Activated naive CD4-positive, alpha-beta T cell treated with anti-CD3 and anti-CD28 coated beads for 36 hours (primary cell): ENCODE data around the gene STAT1. TPM values are rescaled to one million over a fixed set of nuclear protein-coding genes. Genes with fewer than 3 reads are reported as not detected.
A peak's percentile ranks its signal among the peaks of the same experiment; 100 is the strongest.

Experiments
- CTCF ChIA-PET: fragments of 350-600 bp; sonication (Branson Sonifier 250); formaldehyde crosslinking; loops from one replicate; lab custom pipeline; 2021; ENCODE audit warnings: antibody characterized with exemption; lab: Charles Lee
- DNase-seq: peaks from one replicate; pipeline ENCODE4 v3.0.0-alpha.2; 2020
- H3K27ac Mint-ChIP-seq: one replicate; pipeline ENCODE4 v1.8.0; 2021; ENCODE audit warnings: mild to moderate bottlenecking, mixed read lengths
- H3K27me3 Mint-ChIP-seq: one replicate; pipeline ENCODE4 v1.8.0; 2021; ENCODE audit warnings: low read depth, mixed read lengths
- H3K36me3 Mint-ChIP-seq: one replicate; pipeline ENCODE4 v1.8.0; 2021; ENCODE audit warnings: low read depth, mixed read lengths
- H3K4me1 Mint-ChIP-seq: one replicate; pipeline ENCODE4 v1.8.0; 2021; ENCODE audit warnings: low read depth, mixed read lengths
- H3K4me3 Mint-ChIP-seq: one replicate; pipeline ENCODE4 v1.8.0; 2021; ENCODE audit warnings: mild to moderate bottlenecking, moderate library complexity, mixed read lengths
- H3K9me3 Mint-ChIP-seq: one replicate; pipeline ENCODE4 v1.8.0; 2021; ENCODE audit warnings: mixed read lengths
- intact Hi-C: fragments of 100-400 bp; cut with micrococcal nuclease; formaldehyde crosslinking; loops from one replicate; pipeline ENCODE4 v1.15.1; 2023
- total RNA-seq, 2 experiments: library from RNA; stranded (reverse); gene quantifications; one replicate each; pipeline ENCODE4 v1.2.3, GENCODE V29; 2021

Gene STAT1
- total RNA-seq, 2 experiments from 2014 or later = 376 to 402 TPM

DNA sequence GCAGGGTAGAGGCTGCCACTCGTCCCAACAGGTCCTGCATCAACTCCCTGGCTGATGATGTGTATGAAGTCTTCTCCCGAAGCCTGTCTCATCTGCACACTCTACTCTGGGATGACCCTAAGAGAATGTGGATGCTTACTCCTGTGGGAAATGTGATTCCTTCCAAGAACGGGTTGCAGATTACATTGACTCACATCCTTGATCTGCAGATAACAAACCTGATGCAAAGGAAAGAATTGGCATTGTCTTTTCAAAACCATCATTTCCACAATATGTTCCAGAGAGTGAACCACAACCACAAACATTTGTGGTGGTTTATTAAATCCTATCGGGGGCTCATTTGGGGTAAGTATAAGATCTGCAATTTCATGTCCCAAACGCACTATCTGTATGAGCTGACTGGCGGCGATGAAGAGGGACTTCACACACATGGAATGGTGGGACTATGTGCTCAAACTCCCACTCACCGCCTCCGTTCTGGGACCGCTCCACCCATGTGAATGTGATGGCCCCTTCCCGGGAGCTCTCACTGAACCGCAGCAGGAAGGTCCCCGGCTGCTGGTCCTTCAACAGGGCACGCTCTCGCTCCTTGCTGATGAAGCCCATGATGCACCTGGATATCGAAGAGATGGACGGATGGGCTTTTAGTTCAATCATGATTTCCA, 35.5 kb downstream of the STAT1 start:
- Mint-ChIP-seq H3K36me3 (peaks cover 88% of the 10 kb centered on the region), H3K27me3 (no peaks in the 10 kb centered on the region), H3K4me3 (no peak overlapping the region), H3K9me3 (no peaks in the 10 kb centered on the region), H3K27ac (peak overlapping the region; percentile 67), H3K4me1 (peaks cover 48% of the 10 kb centered on the region)
- DNase-seq = no peak
- intact Hi-C loops = no loop called here
- CTCF ChIA-PET = interaction anchor here (0.6 kb wide), 1 partner anchor 11 kb away, joined by 3 read pairs; no protein-coding TSS in a partner anchor

DNA sequence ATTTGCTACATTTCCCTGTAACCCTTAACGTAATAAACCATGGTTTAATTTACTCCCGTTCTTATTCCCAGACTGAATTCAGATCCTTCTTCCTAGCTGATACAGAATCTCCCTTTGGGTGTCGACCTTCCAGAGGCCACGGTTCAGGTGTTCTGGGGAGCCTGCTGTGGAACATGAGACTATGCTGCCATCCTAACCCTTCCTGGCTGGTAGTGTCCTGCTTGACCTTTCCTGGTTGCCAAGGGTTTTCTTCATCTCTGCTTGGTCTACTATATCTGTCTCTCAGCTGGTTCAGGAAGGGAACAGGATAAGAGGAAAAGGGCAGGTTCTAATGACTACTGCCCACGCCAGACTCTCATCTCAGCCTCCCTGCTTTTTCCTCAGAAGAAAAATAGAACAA, 36.5 kb downstream of the STAT1 start:
- Mint-ChIP-seq H3K36me3 (peaks cover 87% of the 10 kb centered on the region), H3K27me3 (no peaks in the 10 kb centered on the region), H3K27ac (peak overlapping the region; percentile 67), H3K4me1 (peaks cover 39% of the 10 kb centered on the region), H3K9me3 (no peaks in the 10 kb centered on the region), H3K4me3 (no peak overlapping the region)
- DNase-seq = no peak
- CTCF ChIA-PET = no interaction called here
- intact Hi-C loops = loop anchor here (2.0 kb wide), 1 partner anchor 17 kb away; no protein-coding TSS in a partner anchor

DNA sequence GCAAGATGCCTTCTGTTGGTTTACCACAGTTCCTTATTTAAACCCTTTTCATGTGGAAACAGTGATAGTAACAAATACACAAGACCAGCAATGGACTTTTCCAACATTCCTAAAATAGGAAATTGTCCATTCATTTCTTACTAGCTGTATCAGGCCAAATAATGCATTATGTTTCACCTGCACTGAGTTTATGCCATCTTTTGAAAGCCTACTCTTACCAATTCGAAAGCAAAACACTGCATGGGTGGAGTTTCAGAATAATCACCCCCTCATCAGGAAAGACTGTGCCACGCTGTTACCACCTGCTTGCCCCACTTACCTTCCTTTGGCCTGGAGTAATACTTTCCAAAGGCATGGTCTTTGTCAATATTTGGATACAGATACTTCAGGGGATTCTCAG, 37.5 kb downstream of the STAT1 start:
- Mint-ChIP-seq H3K27me3 (no peaks in the 10 kb centered on the region), H3K4me1 (peaks cover 30% of the 10 kb centered on the region), H3K36me3 (peaks cover 87% of the 10 kb centered on the region), H3K9me3 (no peaks in the 10 kb centered on the region), H3K4me3 (no peak overlapping the region), H3K27ac (peak overlapping the region; percentile 70)
- intact Hi-C loops = loop anchor here (2.0 kb wide), 1 partner anchor 18 kb away; no protein-coding TSS in a partner anchor
- no peak for DNase-seq
- CTCF ChIA-PET = interaction anchor here (1.1 to 1.2 kb wide), 2 partner anchors 11 to 53 kb away, joined by 3 to 5 read pairs; no protein-coding TSS in a partner anchor

DNA sequence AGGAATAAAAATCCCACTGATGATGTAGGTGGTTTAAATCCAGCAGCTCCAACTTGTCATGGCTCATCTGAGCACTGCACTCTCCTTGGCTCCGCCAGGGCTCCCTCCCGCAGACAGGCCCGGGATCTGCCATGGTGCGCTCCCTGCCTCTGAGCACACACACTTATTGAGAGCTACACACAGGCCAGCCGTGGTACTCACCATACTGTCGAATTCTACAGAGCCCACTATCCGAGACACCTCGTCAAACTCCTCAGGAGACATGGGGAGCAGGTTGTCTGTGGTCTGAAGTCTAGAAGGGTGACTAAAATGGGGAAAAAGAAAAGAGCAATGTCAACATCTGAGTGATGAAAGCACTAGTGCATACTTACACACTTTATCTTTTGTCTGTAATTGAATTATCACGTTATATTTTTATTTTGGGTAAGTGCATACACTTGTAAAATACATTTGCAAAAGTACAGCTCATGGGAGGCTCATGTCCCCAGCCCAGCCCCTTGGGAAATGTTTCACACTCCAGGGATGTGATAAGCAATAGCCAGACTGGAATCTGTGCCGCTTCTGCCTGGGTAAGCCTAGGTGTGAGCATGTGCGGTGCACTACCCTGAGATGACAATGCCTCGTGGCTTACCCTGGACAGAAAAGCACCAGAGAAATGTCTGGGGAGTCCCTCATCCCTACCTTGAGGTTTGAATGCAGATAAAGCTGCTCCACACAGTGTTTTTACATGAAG, 39.2 kb downstream of the STAT1 start:
- CTCF ChIA-PET = interaction anchor here (1.0 to 1.2 kb wide), 3 partner anchors 7 to 193 kb away, joined by 3 to 4 read pairs (median 3); no protein-coding TSS in a partner anchor
- peak overlapping the region; percentile 73 for H3K27ac Mint-ChIP-seq
- H3K9me3 Mint-ChIP-seq = no peaks in the 10 kb centered on the region
- no peak for DNase-seq
- H3K27me3 Mint-ChIP-seq = no peaks in the 10 kb centered on the region
- peaks cover 86% of the 10 kb centered on the region for H3K36me3 Mint-ChIP-seq
- H3K4me3 Mint-ChIP-seq = no peak overlapping the region
- intact Hi-C loops = loop anchor here (2.0 kb wide), 1 partner anchor 14 kb away; no protein-coding TSS in a partner anchor
- H3K4me1 Mint-ChIP-seq = peaks cover 26% of the 10 kb centered on the region

DNA sequence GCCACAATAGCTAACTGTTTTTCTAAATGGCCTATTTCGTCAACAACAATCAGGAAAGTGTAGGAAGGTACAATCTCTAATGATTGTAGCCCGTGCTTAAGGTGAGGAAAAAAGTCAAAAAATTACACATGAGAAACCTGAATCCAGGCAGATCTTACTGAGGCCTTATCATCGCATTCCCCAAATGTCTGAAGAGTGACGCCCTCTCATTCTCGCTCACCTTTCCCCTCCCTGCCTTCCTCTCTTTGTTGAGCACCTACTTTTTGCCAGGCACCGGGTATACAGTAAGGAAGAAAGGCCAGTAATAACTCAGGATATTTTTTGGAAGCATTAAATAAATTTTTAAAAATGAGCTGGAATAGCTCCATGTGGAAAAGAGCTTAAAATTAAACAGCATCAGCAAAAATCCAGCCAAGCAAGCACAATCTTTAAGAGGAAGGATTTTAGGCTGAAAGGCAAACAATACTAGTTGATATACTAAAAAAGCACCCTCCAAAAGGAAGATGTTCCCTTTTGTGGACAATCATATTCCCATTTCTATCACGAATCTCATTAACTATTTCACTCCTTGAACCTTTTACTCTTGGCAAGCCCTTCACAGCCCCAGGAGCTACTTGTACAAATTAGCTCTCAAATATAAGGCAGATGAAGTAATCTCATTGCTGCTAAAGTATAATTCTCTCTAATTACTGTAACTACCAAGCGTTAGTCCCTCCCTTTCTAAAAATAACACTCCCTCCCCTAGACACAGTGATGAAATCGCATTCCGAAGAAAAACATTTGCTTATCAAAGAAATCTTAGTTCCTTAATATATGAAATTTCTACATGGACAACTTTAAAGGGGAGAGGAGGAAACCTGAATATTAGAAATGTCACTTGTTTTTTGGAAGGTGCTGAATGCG, 40.0 kb downstream of the STAT1 start:
- Mint-ChIP-seq H3K36me3 (peaks cover 86% of the 10 kb centered on the region), H3K9me3 (no peaks in the 10 kb centered on the region), H3K4me1 (peaks cover 28% of the 10 kb centered on the region), H3K4me3 (no peak overlapping the region), H3K27ac (peak overlapping the region; percentile 73), H3K27me3 (no peaks in the 10 kb centered on the region)
- CTCF ChIA-PET = interaction anchor here (0.7 to 1.6 kb wide), 5 partner anchors 8 to 548 kb away, joined by 3 to 6 read pairs (median 3); no protein-coding TSS in a partner anchor
- intact Hi-C loops = loop anchor here (2.0 kb wide), 1 partner anchor 15 kb away; no protein-coding TSS in a partner anchor
- no peak for DNase-seq

DNA sequence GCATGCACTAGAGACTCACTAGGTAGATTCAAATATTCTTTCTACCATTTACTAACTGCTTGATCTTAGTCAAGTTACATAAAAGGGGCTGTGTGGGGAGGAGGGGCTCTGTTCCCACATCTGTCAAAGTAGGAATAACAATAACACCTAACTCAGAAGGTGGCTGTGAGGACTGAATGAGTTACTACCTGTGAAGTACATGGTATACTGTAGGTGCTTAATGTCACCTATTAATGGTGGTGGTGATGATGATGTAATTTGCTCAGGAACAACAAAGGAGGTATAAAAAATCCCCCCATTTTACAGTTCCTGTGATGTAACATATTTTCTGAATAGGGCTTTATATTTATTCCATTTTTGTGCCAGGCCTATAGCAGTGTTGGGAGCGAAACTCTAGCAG, 40.7 kb downstream of the STAT1 start:
- Mint-ChIP-seq H3K9me3 (no peaks in the 10 kb centered on the region), H3K27ac (no peak overlapping the region), H3K4me3 (no peak overlapping the region), H3K27me3 (no peaks in the 10 kb centered on the region), H3K36me3 (peaks cover 83% of the 10 kb centered on the region), H3K4me1 (peaks cover 28% of the 10 kb centered on the region)
- CTCF ChIA-PET = interaction anchor here (0.7 to 1.6 kb wide), 4 partner anchors 8 to 548 kb away, joined by 3 to 6 read pairs (median 4); no protein-coding TSS in a partner anchor
- intact Hi-C loops = no loop called here
- no peak for DNase-seq

DNA sequence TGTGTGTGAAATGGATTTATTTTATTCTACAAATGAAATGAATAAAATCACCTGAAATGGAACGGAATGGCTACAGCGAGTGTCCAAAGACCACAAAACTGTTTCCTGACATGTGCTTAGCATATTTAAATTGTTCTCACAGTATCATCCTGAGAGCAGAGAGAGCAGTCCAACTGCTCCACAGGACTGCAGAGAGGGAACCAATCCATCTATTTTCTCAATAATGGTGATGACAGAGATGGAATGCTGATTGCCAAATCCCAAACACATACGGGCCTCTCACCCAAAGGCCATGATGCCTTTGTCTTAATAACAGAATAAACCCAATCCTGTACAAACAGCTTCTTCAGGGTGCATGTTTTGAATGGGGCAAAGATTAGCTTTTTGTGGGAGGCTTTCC, 41.1 kb downstream of the STAT1 start:
- Mint-ChIP-seq H3K9me3 (no peaks in the 10 kb centered on the region), H3K4me1 (peaks cover 30% of the 10 kb centered on the region), H3K27me3 (no peaks in the 10 kb centered on the region), H3K36me3 (peaks cover 82% of the 10 kb centered on the region), H3K27ac (no peak overlapping the region), H3K4me3 (no peak overlapping the region)
- intact Hi-C loops = no loop called here
- DNase-seq = no peak
- CTCF ChIA-PET = interaction anchor here (1.1 to 1.6 kb wide), 2 partner anchors 8 to 10 kb away, joined by 3 to 4 read pairs; no protein-coding TSS in a partner anchor

DNA sequence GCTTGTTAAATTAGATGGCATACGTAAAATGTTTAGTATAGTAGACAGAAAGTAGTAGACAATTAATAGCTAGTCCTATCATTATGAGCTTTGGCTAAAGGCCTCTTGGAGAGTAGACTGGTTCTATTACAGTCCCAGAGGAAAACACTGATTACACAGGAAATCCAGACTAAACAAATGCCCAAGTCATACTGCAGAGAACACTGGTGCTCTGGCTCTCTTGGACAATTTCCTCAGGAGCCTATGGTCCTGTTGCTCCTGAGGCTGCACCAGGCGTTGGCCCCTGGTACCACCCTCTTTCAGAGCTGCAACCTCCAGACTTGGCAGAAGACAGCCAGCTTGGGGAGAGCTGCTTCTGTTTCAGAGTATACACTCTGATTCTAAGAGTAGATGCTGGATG, 41.8 kb downstream of the STAT1 start:
- CTCF ChIA-PET = interaction anchor here (1.6 kb wide), 1 partner anchor 10 kb away, joined by 4 read pairs; no protein-coding TSS in a partner anchor
- Mint-ChIP-seq H3K27ac (no peak overlapping the region), H3K36me3 (peaks cover 81% of the 10 kb centered on the region), H3K9me3 (no peaks in the 10 kb centered on the region), H3K4me1 (peaks cover 26% of the 10 kb centered on the region), H3K27me3 (no peaks in the 10 kb centered on the region), H3K4me3 (no peak overlapping the region)
- intact Hi-C loops = no loop called here
- no peak for DNase-seq

DNA sequence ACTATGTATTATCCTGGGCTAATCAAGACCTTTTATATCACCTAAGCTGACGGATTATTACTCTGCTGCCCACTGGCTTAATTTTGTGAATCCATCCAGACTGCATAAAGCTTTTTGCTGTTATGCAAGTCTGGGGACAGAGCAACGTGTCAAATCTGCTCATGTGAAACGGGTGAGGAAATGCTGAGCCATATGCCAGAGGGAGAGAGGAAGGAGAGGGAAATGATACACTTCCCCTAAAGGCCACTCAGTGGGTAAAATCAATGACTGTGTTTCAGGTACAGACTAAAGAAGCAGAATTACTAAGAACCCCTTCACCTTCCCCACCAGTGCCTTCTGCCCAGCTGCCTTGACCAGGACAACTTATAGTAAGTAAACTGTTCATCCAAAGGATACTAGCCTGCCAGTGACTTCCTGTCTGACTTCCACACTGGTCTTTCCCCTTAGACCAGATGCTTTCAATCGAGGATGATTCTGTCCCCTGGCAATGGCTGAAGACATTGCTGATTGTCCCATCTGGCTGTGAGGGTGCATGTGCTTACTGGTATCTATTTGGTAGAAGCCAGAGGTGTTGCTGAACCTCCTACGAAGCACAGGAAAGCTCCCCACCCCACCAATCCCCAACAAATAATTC, 43.0 kb downstream of the STAT1 start:
- intact Hi-C loops = no loop called here
- no peaks in the 10 kb centered on the region for H3K9me3 Mint-ChIP-seq
- peaks cover 28% of the 10 kb centered on the region for H3K4me1 Mint-ChIP-seq
- no peak for DNase-seq
- peaks cover 78% of the 10 kb centered on the region for H3K36me3 Mint-ChIP-seq
- H3K27me3 Mint-ChIP-seq = no peaks in the 10 kb centered on the region
- CTCF ChIA-PET = interaction anchor here (0.9 kb wide), 1 partner anchor 121 kb away, joined by 3 read pairs; no protein-coding TSS in a partner anchor
- no peak overlapping the region for H3K4me3 Mint-ChIP-seq
- peak overlapping the region; percentile 74 for H3K27ac Mint-ChIP-seq

DNA sequence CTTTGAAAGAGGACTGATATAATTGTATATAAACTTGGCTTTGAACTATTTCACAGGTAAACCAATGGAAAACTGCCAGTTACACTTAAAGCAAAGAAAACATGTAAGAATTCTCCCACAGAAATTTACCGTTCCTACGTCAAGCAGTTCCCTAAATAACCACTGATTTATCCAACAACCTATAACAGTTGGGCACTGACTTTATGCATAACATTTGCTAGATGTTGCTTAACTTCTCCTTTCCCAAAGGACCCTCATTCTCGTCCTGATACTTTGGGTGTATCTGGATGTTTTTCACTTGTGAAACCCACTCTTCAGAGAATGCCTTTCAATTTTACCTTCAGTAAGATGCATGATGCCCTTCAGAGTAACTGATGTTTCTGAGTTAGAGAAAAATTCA, 43.8 kb downstream of the STAT1 start:
- CTCF ChIA-PET = interaction anchor here (0.6 kb wide), 1 partner anchor 1840 kb away, joined by 5 read pairs; no protein-coding TSS in a partner anchor

DNA sequence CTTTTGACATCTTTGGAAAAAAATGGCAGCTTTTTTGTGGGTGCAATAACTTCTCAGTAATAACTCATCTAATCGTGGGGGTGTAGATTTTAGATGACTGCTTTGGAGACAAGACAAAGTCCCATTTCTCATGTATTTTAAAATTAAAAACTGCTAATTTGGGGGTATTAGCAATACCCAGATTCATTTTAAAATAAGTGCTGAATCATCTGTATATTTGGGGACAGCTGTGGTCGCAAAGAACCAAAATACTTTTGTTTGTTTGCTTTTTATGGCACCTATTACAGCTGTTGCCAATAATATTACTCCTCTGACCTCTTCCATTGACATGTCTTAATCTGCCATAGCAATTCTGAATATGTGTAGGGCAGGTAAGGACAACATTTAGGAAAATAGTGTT, 45.4 kb downstream of the STAT1 start:
- H3K4me3 Mint-ChIP-seq = no peak overlapping the region
- H3K4me1 Mint-ChIP-seq = peaks cover 34% of the 10 kb centered on the region
- intact Hi-C loops = loop anchor here (5.0 kb wide), 2 partner anchors 34 to 36 kb away; no protein-coding TSS in a partner anchor
- H3K27me3 Mint-ChIP-seq = no peaks in the 10 kb centered on the region
- no peaks in the 10 kb centered on the region for H3K9me3 Mint-ChIP-seq
- CTCF ChIA-PET = interaction anchor here (0.6 to 2.1 kb wide), 6 partner anchors 8 to 188 kb away, joined by 3 to 5 read pairs (median 4); no protein-coding TSS in a partner anchor
- H3K36me3 Mint-ChIP-seq = peaks cover 72% of the 10 kb centered on the region
- peak overlapping the region; percentile 71 for H3K27ac Mint-ChIP-seq
- no peak for DNase-seq

More for the DNA sequence above, 43.8 kb downstream of the STAT1 start:
- Mint-ChIP-seq H3K9me3 (no peaks in the 10 kb centered on the region), H3K4me3 (no peak overlapping the region), H3K27ac (peak overlapping the region; percentile 44), H3K36me3 (peaks cover 73% of the 10 kb centered on the region), H3K4me1 (peaks cover 29% of the 10 kb centered on the region), H3K27me3 (no peaks in the 10 kb centered on the region)
- intact Hi-C loops = no loop called here
- no peak for DNase-seq
